HG03097 (cell line): ENCODE measurements around the gene P2RY2.

ENCODE experiments used
- ATAC-seq: cut with Tn5 transposase; IDR thresholded peaks from one replicate; pipeline ENCODE4 v1.9.1; 2021; ENCODE audit not compliant: unreplicated experiment, low FRiP score

Gene P2RY2

GRCh38 chr11:73281201-73281741 is 63.2 kb downstream of the P2RY2 start:
- ATAC-seq: no peak

- no peak for ATAC-seq
Observed at GRCh38 chr11:73281796-73282660, 63.9 kb downstream of the P2RY2 start.

GRCh38 chr11:73283276-73284000 is 65.4 kb downstream of the P2RY2 start:
- no peak for ATAC-seq

GRCh38 chr11:73284106-73284505 is 66.0 kb downstream of the P2RY2 start:
- no peak for ATAC-seq

DNA sequence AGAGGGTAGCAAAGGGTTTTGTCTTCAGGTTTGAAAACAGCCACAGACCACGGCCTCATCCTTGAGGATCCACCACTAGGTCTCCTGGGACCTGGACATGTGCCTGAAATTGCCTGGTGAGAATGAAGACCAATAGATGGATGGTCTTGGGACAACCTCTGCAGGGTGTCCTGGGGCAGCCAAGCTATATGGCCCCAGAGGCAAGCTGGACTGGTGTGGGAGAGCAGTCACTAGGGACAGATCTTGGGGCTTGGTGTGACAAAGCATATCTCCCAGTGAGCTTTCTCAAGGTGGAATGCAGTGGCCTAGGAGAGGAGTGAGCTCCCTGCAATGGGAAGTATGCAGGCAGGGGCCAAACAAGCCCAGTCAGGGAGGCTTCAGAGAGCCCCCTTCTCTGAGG is 67.6 kb downstream of the P2RY2 start:
- no peak for ATAC-seq
